Panc1 (cell line): ENCODE measurements around the gene FLYWCH2. TPM values are rescaled to one million over a fixed set of nuclear protein-coding genes. Genes with fewer than 3 reads are reported as not detected.

Experiments used
- ATAC-seq: fragments of 200-7000 bp; cut with Tn5 transposase; 2 replicates; pipeline ENCODE4 v1.9.1; 2020; ENCODE audit warnings: mild to moderate bottlenecking, moderate library complexity
- BruUV-seq: library from RNA; stranded (reverse); fragments of 400-500 nt; replicated peaks from 2 replicates; lab custom pipeline; 2021; lab: Mats Ljungman, UMichigan
- CTCF ChIA-PET: fragments of 300-600 bp; sonication (Branson Sonifier 250); formaldehyde crosslinking; loops from one replicate; lab custom pipeline; 2022; ENCODE audit warnings: antibody characterized with exemption; lab: Charles Lee
- POLR2A ChIA-PET: fragments of 300-600 bp; sonication (Branson Sonifier 250); formaldehyde crosslinking; loops from one replicate; lab custom pipeline; 2022; ENCODE audit warnings: antibody characterized with exemption; lab: Charles Lee
- DNase-seq: peaks from one replicate; pipeline ENCODE4 v3.0.0-alpha.2; 2010; ENCODE audit warnings: low read depth, low spot score
- H3K27ac ChIP-seq: 2 replicates; pipeline ENCODE4 v1.5.1; 2011; ENCODE audit warnings: mild to moderate bottlenecking, low read length, inconsistent platforms
- H3K27me3 ChIP-seq: fragments of 200-500 bp; sonication (Bioruptor generic); 2 replicates; pipeline ENCODE4 v1.6.0; 2014; ENCODE audit warnings: low read length, inconsistent platforms; ENCODE audit not compliant: control insufficient read depth, insufficient read depth
- H3K36me3 ChIP-seq: fragments of 200-500 bp; sonication (Bioruptor generic); 2 replicates; pipeline ENCODE4 v1.5.1; 2014; ENCODE audit warnings: inconsistent platforms, mild to moderate bottlenecking, low read length, moderate library complexity; ENCODE audit not compliant: control insufficient read depth, insufficient read depth
- H3K4me1 ChIP-seq: 2 replicates; pipeline ENCODE4 v1.5.1; 2011; ENCODE audit warnings: inconsistent platforms, mild to moderate bottlenecking, low read length, moderate library complexity; ENCODE audit not compliant: control insufficient read depth, insufficient read depth
- H3K4me3 ChIP-seq, 2 experiments: 2 replicates each; pipeline ENCODE4 v1.5.1; 2011 to 2012; ENCODE audit warnings: low read depth in 2 of 2, low read length in 2 of 2, mild to moderate bottlenecking in 2 of 2, inconsistent platforms in 1 of 2, moderate library complexity in 1 of 2
- H3K9me3 ChIP-seq: fragments of 200-500 bp; sonication (Bioruptor generic); 2 replicates; pipeline ENCODE4 v1.5.1; 2014; ENCODE audit warnings: low read depth, mild to moderate bottlenecking, inconsistent platforms, low read length, moderate library complexity; ENCODE audit not compliant: control insufficient read depth, insufficient read depth
- POLR2AphosphoS5 ChIP-seq: IDR thresholded peaks from 2 replicates; pipeline ENCODE4 v1.6.1; 2012; ENCODE audit warnings: mild to moderate bottlenecking, low read depth, low read length, moderate library complexity
- SIN3A ChIP-seq: IDR thresholded peaks from 2 replicates; pipeline ENCODE4 v1.6.1; 2012; ENCODE audit warnings: low read depth, mild to moderate bottlenecking, low read length, moderate library complexity, borderline replicate concordance; ENCODE audit not compliant: insufficient read depth
- TCF7L2 ChIP-seq: IDR thresholded peaks from 2 replicates; pipeline ENCODE4 v1.6.1; 2011; ENCODE audit warnings: mild to moderate bottlenecking, low read depth, low read length, inconsistent platforms
- in situ Hi-C: cut with HindIII; loops from 2 replicates; pipeline ENCODE4 v1.10.0; 2016; ENCODE audit warnings: low sequenced_read_pairs, low pct_unique_long_range_greater_than_20kb
- intact Hi-C: fragments of 100-400 bp; cut with micrococcal nuclease; formaldehyde crosslinking; loops from one replicate; pipeline ENCODE4 v1.10.0; 2022; ENCODE audit not compliant: unreplicated experiment
- total RNA-seq: library from RNA; stranded (reverse); gene quantifications from one replicate; pipeline ENCODE4 v1.2.1, GENCODE V29; 2021; ENCODE audit not compliant: unreplicated experiment
- TF ChIP-seq, protein P1 (sequence below), 2 experiments: IDR thresholded peaks; 2 replicates each; pipeline ENCODE4 v1.6.1; 2011 to 2012; ENCODE audit warnings: low read depth in 2 of 2, control low read depth in 1 of 2, low read length in 1 of 2, mild to moderate bottlenecking in 1 of 2, moderate library complexity in 1 of 2; ENCODE audit not compliant: insufficient read depth in 1 of 2
- TF ChIP-seq, protein P2 (sequence below): fragments of 450-650 bp; IDR thresholded peaks from 2 replicates; pipeline ENCODE4 v1.5.1; 2017; ENCODE audit warnings: mild to moderate bottlenecking

Gene FLYWCH2
- total RNA-seq, 1 experiment from 2014 or later = 77.3 TPM

DNA sequence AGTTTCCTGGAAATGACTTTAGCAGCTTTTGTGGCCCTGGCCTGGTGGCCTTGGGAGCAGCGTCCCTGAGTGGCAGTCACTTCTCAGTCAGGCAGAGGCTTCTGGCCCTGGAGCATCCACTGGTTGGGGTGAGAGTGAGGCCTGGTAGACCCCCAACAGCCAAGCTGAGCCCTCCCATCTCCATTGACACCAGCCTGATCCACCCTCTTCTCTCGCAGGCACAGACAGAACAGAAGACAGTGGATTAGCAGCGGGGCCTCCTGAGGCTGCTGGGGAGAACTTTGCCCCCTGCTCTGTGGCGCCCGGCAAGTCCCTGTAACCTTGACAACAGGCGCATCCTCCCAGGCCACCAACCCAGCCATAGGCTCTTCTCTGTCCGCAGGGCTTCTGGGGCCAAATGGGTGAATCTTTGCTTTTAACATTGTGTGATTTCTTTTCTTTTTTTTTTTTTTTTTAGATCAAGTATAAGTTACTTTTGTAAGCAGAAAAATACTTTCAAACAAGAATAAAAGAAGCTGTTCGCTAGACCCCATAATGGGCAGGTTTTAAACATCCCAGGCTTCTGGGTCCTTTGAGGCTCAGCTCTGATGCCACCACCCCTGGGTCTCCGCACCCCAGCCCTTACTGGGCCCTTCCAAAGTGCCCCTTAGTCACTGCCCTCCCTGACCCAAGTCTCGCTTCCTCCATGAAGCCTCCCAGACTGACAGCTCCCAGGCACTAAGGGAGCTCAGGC is 16.0 kb downstream of the FLYWCH2 start:
- in situ Hi-C loops (no loop called here), intact Hi-C loops (no loop called here)
- H3K4me1 ChIP-seq = peaks cover 5% of the 10 kb centered on the region; the same call in 1 of the 2 replicates
- no peak overlapping the region for H3K4me3 ChIP-seq
- no peak for DNase-seq
- no peaks in the 10 kb centered on the region for H3K27me3 ChIP-seq
- TF ChIP-seq POLR2AphosphoS5 = no peak
- TF ChIP-seq, protein P1, sequence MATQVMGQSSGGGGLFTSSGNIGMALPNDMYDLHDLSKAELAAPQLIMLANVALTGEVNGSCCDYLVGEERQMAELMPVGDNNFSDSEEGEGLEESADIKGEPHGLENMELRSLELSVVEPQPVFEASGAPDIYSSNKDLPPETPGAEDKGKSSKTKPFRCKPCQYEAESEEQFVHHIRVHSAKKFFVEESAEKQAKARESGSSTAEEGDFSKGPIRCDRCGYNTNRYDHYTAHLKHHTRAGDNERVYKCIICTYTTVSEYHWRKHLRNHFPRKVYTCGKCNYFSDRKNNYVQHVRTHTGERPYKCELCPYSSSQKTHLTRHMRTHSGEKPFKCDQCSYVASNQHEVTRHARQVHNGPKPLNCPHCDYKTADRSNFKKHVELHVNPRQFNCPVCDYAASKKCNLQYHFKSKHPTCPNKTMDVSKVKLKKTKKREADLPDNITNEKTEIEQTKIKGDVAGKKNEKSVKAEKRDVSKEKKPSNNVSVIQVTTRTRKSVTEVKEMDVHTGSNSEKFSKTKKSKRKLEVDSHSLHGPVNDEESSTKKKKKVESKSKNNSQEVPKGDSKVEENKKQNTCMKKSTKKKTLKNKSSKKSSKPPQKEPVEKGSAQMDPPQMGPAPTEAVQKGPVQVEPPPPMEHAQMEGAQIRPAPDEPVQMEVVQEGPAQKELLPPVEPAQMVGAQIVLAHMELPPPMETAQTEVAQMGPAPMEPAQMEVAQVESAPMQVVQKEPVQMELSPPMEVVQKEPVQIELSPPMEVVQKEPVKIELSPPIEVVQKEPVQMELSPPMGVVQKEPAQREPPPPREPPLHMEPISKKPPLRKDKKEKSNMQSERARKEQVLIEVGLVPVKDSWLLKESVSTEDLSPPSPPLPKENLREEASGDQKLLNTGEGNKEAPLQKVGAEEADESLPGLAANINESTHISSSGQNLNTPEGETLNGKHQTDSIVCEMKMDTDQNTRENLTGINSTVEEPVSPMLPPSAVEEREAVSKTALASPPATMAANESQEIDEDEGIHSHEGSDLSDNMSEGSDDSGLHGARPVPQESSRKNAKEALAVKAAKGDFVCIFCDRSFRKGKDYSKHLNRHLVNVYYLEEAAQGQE (IDR thresholded peaks at IDR 0.05; ENCODE audit: insufficient read depth in 1 of 2, low read depth in 2 of 2, low read length in 1 of 2) = no peak
- no peak for TF ChIP-seq TCF7L2
- no peak for TF ChIP-seq SIN3A
- TF ChIP-seq, protein P2, sequence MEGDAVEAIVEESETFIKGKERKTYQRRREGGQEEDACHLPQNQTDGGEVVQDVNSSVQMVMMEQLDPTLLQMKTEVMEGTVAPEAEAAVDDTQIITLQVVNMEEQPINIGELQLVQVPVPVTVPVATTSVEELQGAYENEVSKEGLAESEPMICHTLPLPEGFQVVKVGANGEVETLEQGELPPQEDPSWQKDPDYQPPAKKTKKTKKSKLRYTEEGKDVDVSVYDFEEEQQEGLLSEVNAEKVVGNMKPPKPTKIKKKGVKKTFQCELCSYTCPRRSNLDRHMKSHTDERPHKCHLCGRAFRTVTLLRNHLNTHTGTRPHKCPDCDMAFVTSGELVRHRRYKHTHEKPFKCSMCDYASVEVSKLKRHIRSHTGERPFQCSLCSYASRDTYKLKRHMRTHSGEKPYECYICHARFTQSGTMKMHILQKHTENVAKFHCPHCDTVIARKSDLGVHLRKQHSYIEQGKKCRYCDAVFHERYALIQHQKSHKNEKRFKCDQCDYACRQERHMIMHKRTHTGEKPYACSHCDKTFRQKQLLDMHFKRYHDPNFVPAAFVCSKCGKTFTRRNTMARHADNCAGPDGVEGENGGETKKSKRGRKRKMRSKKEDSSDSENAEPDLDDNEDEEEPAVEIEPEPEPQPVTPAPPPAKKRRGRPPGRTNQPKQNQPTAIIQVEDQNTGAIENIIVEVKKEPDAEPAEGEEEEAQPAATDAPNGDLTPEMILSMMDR = no peak
- ChIA-PET POLR2A (interaction anchor here (0.7 kb wide), 1 partner anchor 10 kb away, joined by 5 read pairs; no protein-coding TSS in a partner anchor), CTCF (interaction anchor here (1.1 kb wide), 1 partner anchor 60 kb away, joined by 3 read pairs; no protein-coding TSS in a partner anchor)
- no peak overlapping the region for H3K27ac ChIP-seq
- BruUV-seq = no TSS peak
- no peaks in the 10 kb centered on the region for H3K36me3 ChIP-seq
- ATAC-seq = no peak
- no peaks in the 10 kb centered on the region for H3K9me3 ChIP-seq

DNA sequence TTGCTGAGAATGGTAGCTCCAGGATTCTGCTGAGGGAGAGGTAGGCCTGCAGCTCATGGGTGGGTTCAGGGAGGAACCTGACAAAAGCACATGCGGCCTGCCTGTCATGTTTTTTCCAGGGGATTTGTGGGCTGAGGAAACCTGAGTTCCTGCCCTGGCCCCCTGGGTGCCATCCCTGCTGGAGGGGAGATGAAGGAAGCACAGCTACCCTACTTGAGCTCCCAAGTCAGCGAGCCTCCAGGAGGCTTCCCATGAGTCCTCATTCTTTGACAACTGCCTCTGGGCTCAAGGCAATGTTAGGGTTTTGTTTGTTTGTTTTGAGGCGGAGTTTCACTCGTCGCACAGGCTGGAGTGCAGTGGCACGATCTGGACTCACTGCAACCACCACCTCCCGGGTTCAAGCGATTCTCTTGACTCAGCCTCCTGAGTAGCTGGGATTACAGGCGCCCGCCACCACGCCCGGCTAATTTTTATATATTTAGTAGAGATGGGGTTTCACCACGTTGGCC is 16.6 kb downstream of the FLYWCH2 start:
- ChIA-PET CTCF (no interaction called here), POLR2A (interaction anchor here (0.7 kb wide), 1 partner anchor 10 kb away, joined by 5 read pairs; no protein-coding TSS in a partner anchor)
- Histone ChIP-seq H3K9me3 (no peaks in the 10 kb centered on the region), H3K27ac (no peak overlapping the region), H3K4me3 (no peak overlapping the region), H3K36me3 (no peaks in the 10 kb centered on the region), H3K4me1 (peaks cover 6% of the 10 kb centered on the region; the same call in 1 of the 2 replicates), H3K27me3 (no peaks in the 10 kb centered on the region)
- BruUV-seq = no TSS peak
- no peak for TF ChIP-seq POLR2AphosphoS5
- no peak for TF ChIP-seq SIN3A
- intact Hi-C loops = no loop called here
- DNase-seq = no peak
- in situ Hi-C loops = no loop called here
- no peak for ATAC-seq
